GM12892 (cell line): ENCODE data around the gene TALDO1.

Source experiments
- POLR2A ChIP-seq: IDR thresholded peaks from 2 replicates; pipeline ENCODE4 v1.6.1; 2011; ENCODE audit warnings: low read depth, low read length, control low read depth
- TAF1 ChIP-seq: IDR thresholded peaks from 2 replicates; pipeline ENCODE4 v1.6.1; 2011; ENCODE audit warnings: low read depth, mild to moderate bottlenecking, control low read depth, low read length, borderline replicate concordance

GRCh38 chr11:776263-776560 is 28.9 kb downstream of the TALDO1 start:
- no peak for TF ChIP-seq POLR2A
- TF ChIP-seq TAF1, result no peak
